HS-27A (cell line): ENCODE measurements around the gene ONECUT2.

Source experiments
- DNase-seq: peaks from one replicate; pipeline ENCODE4 v3.0.0-alpha.2; 2012; ENCODE audit warnings: low read depth, missing footprints

Gene ONECUT2

DNA sequence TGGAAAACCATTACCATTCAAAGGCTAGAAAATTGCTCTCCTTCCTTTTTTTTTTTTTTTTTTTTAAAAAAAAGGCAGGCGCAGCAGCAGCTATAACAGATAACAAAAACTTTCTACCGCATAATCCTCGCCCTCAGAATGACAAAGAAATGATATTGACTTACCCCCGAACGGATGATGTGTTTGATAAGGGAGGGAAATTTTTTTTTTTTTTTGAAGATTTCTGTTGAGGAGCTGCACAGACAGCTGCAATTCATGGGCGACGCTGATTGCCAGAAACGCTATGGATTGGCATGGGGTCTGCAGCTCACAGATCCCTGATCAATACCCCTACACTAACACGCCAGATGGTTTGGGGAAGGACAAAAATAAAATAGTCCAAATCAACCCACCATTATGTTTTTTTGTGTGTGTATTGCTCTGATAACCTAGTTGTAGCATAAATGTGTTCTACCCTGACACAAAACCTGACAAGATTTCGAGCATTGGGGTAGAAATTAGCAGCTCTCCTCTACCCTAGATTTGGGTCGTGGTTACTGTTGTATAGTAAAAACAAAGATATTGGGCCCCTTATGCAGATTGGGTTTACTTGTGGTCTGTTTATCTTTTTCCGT is 3.6 kb upstream of the ONECUT2 start:
- no peak for DNase-seq

- no peak for DNase-seq
Observed at GRCh38 chr18:57432140-57432539, 3.0 kb upstream of the ONECUT2 start.

- no peak for DNase-seq
Observed at GRCh38 chr18:57432751-57433400, 2.3 kb upstream of the ONECUT2 start.

GRCh38 chr18:57433482-57433881 is 1.7 kb upstream of the ONECUT2 start:
- DNase-seq = no peak

- DNase-seq = no peak
Observed at GRCh38 chr18:57433934-57434535, 1.1 kb upstream of the ONECUT2 start.

DNA sequence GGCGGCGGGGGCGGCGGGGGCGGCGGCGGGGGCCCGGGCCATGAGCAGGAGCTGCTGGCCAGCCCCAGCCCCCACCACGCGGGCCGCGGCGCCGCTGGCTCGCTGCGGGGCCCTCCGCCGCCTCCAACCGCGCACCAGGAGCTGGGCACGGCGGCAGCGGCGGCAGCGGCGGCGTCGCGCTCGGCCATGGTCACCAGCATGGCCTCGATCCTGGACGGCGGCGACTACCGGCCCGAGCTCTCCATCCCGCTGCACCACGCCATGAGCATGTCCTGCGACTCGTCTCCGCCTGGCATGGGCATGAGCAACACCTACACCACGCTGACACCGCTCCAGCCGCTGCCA is 644 bp downstream of the ONECUT2 start:
- no peak for DNase-seq

DNA sequence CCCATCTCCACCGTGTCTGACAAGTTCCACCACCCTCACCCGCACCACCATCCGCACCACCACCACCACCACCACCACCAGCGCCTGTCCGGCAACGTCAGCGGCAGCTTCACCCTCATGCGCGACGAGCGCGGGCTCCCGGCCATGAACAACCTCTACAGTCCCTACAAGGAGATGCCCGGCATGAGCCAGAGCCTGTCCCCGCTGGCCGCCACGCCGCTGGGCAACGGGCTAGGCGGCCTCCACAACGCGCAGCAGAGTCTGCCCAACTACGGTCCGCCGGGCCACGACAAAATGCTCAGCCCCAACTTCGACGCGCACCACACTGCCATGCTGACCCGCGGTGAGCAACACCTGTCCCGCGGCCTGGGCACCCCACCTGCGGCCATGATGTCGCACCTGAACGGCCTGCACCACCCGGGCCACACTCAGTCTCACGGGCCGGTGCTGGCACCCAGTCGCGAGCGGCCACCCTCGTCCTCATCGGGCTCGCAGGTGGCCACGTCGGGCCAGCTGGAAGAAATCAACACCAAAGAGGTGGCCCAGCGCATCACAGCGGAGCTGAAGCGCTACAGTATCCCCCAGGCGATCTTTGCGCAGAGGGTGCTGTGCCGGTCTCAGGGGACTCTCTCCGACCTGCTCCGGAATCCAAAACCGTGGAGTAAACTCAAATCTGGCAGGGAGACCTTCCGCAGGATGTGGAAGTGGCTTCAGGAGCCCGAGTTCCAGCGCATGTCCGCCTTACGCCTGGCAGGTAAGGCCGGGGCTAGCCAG is 1.2 kb downstream of the ONECUT2 start:
- no peak for DNase-seq

- no peak for DNase-seq
Observed at GRCh38 chr18:57436965-57437333, 1.8 kb downstream of the ONECUT2 start.

DNA sequence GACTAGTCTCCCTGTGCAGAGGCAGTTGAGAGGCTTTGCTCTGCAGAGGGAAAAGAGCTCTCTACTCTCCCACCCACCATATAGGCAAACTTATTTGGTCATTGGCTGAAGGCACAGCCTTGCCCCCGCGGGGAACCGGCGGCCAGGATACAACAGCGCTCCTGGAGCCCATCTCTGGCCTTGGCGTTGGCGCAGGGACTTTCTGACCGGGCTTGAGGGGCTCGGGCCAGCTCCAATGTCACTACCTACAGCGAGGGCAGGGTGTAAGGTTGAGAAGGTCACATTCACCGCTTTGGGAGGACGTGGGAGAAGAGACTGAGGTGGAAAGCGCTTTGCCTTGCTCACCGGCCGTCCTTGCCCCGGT is 2.2 kb downstream of the ONECUT2 start:
- DNase-seq = no peak

- DNase-seq = no peak
Observed at GRCh38 chr18:57437766-57438671, 2.8 kb downstream of the ONECUT2 start.

- no peak for DNase-seq
Observed at GRCh38 chr18:57438743-57439608, 3.8 kb downstream of the ONECUT2 start.

DNA sequence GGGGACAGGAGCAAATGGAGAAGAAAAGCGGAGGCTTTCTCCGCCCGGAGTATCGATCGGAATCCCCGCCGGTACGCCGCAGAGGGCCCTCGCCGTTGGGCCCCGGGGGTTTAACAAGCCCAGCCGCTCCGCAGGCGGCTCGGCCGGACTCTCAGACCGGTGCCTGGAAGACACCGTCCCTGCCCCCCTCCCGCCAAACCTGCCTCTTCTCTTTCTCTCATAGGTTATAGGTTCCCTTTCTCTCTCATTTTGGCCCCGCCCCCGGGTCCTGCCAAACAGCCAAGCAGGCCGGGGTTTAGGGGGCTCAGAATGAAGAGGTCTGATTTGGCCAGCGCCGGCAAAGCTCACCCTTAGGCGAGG is 4.4 kb downstream of the ONECUT2 start:
- DNase-seq = no peak

DNA sequence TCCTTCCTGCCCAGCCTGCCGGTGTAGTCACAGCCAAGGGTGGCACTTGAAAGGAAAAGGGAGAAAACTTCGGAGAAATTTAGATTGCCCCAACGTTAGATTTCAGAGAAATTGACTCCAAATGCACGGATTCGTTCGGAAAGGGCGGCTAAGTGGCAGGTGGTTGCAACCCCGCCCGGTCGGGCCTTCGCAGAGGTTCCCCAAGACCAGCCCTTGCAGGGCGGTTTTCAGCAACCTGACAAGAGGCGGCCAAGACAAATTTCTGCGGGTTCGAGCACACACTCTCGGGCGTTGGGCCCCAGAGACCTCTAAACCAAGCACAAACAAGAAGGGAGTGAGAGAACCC is 4.8 kb downstream of the ONECUT2 start:
- DNase-seq = no peak

- DNase-seq = no peak
Observed at GRCh38 chr18:57440331-57441070, 5.3 kb downstream of the ONECUT2 start.

DNA sequence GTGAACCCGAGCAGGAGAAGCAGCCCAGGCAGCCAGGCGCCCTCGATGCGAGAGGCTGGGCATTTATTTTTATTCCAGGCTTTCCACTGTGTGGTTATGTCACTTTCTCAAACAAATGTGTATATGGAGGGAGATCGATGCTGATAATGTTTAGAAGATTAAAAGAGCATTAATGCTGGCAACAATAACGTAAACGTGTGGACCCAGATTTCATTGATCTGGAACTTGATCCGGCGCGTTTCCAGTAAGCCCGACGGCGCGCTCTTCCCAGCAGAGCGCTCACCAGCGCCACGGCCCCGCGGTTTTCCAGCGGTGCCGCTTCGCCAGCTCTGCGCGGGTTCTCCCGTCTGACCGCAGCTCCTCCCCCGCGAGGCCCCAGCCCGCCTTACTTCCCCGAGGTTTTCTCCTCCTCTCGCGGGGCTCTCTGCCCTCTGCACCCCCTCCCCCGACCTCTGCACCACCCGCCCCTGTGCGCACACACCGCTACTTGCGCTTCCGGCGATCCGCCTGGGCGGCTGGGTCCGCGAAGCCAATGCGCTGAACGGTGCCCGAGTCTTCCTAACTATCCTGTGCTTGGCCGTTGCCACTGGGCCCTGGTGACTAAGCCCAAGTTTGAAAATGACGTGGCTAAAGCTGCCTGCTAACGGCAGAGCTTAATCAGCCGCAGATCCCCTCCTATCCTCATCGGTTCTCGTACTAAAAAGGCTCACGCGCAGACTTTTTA is 6.1 kb downstream of the ONECUT2 start:
- DNase-seq = no peak

- DNase-seq = no peak
Observed at GRCh38 chr18:57443247-57443646, 8.1 kb downstream of the ONECUT2 start.

DNA sequence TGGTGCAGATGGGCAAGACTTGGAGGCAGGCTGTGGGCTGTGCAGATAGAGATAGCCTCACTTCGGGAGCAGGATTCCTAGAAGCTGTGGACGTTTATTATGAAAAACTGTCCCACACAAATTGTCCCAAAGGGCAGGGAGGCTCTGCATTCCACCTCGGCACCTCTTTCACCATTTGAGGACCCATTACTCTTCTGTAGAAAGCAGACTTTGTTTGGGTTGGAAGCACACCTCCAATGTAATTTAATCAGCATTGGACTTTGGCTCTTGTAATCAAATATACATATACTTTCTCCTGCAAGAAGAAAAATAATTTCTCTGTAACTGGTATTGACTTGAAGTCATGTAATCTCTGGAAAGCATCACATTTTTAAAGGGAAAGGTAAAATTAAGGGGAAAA is 8.5 kb downstream of the ONECUT2 start:
- DNase-seq = no peak

DNA sequence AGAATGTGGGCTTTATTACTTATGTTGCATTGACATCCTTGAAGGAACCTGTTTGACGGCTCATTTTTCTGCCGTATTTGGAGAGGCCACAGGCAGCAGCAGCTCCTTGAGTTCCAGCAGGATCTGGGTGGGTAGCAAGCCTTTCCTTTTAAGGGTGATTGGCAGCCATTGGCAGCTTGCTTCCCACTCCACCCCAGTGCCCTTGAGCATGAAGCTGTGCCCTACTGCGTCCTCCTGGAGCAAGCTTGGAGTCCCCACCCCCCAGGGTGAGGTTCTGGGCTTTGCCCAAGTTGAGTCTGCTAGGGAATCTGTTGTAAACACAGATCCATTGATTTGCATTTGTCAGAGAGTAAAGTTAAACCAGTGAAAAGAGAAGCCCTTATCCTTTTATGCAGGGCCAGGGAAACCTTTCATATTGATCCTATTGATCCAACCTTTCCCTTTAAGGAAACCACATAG is 9.2 kb downstream of the ONECUT2 start:
- no peak for DNase-seq

GRCh38 chr18:57445488-57446319 is 10.5 kb downstream of the ONECUT2 start:
- no peak for DNase-seq
